LNCaP clone FGC (cell line): ENCODE results near the gene ASPSCR1.

Experiments used
- DNase-seq: peaks from one replicate; pipeline ENCODE4 v3.0.0-alpha.2; 2011; ENCODE audit warnings: low read depth
- H3K4me3 ChIP-seq: 2 replicates; pipeline ENCODE4 v1.5.1; 2011; ENCODE audit warnings: mild to moderate bottlenecking, low read depth, low read length, control low read depth
- TF ChIP-seq, protein P1 (sequence below): IDR thresholded peaks from 2 replicates; pipeline ENCODE4 v1.5.1; 2012; ENCODE audit warnings: mild to moderate bottlenecking; ENCODE audit not compliant: control insufficient read depth, insufficient read depth; ENCODE audit errors: extremely low read depth

The ASPSCR1 gene, protein sequence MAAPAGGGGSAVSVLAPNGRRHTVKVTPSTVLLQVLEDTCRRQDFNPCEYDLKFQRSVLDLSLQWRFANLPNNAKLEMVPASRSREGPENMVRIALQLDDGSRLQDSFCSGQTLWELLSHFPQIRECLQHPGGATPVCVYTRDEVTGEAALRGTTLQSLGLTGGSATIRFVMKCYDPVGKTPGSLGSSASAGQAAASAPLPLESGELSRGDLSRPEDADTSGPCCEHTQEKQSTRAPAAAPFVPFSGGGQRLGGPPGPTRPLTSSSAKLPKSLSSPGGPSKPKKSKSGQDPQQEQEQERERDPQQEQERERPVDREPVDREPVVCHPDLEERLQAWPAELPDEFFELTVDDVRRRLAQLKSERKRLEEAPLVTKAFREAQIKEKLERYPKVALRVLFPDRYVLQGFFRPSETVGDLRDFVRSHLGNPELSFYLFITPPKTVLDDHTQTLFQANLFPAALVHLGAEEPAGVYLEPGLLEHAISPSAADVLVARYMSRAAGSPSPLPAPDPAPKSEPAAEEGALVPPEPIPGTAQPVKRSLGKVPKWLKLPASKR

DNA sequence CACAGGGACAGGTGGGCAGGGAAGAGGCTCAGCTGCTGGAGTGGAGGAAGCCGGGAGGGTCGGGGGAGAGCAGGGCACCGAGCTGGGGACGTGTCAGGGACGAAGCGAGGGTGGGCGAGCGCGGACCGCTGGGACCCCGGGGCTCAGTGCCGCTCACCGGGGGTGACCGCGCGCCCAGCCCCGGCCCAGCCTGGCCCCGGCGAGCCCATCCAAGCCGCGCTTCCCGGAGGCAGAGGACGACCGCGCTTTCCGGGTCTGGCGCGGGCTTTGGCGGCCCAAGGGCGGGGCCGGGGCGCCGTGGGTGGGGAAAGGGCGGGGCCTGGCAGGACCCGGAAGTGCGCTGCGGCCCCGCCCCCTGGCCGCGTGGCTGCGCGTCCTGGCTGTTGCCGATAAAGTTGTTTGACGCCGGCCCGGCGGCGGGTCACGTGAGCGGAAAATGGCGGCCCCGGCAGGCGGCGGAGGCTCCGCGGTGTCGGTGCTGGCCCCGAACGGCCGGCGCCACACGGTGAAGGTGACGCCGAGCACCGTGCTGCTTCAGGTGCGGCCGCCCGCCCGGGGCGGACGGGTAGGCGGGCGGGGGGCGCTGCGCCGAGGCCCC is at the start of gene ASPSCR1:
Gene ASPSCR1, plus strand, starts transcription at position 419 of the 598 bp plus-strand sequence. Its CDS starts 18 bp downstream, at position 437.
- TF ChIP-seq, protein P1, sequence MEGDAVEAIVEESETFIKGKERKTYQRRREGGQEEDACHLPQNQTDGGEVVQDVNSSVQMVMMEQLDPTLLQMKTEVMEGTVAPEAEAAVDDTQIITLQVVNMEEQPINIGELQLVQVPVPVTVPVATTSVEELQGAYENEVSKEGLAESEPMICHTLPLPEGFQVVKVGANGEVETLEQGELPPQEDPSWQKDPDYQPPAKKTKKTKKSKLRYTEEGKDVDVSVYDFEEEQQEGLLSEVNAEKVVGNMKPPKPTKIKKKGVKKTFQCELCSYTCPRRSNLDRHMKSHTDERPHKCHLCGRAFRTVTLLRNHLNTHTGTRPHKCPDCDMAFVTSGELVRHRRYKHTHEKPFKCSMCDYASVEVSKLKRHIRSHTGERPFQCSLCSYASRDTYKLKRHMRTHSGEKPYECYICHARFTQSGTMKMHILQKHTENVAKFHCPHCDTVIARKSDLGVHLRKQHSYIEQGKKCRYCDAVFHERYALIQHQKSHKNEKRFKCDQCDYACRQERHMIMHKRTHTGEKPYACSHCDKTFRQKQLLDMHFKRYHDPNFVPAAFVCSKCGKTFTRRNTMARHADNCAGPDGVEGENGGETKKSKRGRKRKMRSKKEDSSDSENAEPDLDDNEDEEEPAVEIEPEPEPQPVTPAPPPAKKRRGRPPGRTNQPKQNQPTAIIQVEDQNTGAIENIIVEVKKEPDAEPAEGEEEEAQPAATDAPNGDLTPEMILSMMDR = no peak
- H3K4me3 ChIP-seq = peak within 1 kb of the TSS; percentile 85
- peak; percentile 54 for DNase-seq

DNA sequence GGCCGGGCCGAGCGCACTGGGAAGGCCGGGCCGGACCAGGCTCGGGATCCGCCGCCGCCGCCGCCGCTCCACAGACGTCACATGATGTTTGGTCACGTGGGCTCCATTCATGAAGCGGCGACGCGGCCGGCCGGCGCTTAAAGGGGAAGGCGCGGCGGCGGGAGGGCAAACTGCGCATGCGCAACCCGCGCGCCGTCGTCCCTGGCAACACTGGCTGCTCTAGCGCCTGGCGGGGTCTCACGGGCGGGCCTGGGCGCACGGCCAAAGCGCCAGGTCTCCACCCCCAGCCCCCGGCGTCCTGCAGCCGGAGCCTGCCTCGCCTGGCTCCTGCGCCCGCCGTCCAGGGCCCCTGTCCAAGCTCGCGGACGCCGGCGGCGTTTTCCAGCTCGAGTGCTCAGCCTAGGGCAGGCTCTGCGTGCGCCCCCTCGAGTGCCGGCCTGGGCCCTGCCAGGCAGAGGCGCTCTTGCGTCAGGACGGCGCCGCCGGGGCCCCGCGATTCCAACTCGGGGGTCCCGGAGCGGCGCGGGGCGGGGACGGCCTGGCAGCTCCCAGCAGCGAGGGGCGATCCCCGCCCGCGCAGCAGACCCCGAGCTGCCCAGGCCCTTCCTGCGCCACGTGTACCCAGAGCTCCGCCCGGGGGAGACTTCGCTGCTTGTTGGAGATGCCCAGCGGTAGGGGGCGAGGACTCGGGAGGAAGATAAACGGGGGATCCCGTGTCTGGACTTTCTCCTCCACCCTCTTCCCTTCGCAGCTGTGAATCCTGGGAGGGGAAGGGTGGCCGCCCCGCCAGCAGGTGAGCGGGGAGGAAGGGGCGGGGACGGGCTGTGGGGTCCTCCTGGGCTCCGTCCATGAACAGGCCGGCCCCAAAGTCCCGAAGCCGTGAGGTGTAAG is 49.5 kb upstream of the ASPSCR1 start, which contains the start of gene MAFG:
Gene MAFG, minus strand, starts transcription at position 83 of the 891 bp plus-strand sequence. CDS start 4,550 bp downstream, outside the sequence.
- TF ChIP-seq, protein P1 = peak; percentile 43; the same call in 1 of the 2 replicates
- peak within 1 kb of the TSS; percentile 79 for H3K4me3 ChIP-seq
- peak; percentile 63 for DNase-seq

DNA sequence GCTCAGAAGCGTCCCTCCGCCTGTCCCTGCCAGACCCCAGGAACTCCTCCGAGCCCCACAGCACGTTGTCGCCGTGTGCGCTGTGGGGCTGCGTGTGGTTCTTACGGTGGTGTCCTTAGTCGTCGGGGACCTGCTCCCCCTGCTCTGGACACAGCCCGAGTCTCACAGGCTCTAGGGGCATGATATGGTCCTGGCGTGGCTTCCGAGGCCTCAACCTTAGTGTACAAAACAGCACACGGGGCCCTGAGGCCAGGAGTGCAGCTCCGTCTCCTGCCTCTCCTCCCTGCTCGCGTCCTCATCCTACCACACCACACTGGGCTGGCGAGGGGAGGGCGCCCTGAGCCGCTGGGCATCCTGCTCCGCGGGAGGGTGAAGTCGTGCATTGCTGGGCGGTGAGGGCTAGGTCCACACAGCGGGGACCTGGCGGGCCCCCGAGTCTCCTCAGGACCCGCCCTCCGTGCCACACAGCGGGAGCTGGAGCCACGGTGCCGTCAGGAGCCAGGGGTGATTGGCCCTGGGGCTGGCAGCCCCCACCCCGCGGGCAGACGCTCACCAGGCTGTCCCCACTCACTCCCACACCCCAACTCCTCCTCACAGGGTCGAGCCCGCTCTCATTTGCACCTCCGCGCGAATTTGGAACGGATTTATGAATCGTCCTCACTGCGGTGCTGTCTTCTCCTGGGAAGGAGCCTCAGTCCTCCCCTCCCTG is 48.7 kb upstream of the ASPSCR1 start:
- peak overlapping the region; percentile 66 for H3K4me3 ChIP-seq
- TF ChIP-seq, protein P1 = no peak
- DNase-seq = no peak

DNA sequence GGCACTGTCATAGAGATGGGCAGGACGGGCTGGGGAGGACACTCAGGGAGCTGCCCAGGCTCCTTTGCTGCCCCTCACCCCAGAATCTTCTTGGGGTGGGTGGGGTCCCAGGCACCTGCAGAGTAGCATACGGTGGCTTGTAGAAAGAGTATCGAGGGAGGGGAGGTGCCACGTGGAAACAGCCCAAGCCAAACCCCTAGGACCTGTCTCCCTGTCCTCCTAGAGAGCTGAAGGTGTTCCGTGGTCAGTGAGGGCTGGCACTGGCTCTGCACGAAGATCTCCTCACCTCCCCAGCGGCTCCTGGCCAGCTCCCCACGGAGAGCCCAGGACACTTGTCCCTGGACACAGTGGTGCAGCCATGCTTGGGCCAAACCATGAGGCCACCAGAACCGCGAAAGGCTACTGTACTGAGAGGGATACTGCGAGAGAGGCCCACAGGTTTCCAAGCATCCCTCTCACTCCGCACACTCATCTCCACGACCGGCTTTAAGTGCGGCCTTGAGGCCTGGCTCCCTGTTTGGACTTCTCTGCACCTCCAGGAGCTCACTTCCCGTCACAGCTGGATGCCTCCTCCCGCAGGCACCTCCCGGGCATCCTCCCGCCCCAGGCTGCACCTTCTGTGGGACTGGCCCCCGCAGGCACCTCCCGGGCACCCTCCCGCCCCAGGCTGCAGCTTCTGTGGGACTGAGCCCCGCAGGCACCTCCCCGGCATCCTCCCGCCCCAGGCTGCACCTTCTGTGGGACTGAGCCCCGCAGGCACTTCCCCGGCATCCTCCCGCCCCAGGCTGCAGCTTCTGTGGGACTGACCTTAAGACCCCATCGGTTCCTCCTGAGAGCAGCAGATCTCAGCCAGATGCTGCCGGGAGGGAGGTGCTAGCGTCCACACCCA is 47.9 kb upstream of the ASPSCR1 start:
- H3K4me3 ChIP-seq = no peak overlapping the region; the same call in 1 of the 2 replicates
- TF ChIP-seq, protein P1 = no peak
- DNase-seq = no peak

DNA sequence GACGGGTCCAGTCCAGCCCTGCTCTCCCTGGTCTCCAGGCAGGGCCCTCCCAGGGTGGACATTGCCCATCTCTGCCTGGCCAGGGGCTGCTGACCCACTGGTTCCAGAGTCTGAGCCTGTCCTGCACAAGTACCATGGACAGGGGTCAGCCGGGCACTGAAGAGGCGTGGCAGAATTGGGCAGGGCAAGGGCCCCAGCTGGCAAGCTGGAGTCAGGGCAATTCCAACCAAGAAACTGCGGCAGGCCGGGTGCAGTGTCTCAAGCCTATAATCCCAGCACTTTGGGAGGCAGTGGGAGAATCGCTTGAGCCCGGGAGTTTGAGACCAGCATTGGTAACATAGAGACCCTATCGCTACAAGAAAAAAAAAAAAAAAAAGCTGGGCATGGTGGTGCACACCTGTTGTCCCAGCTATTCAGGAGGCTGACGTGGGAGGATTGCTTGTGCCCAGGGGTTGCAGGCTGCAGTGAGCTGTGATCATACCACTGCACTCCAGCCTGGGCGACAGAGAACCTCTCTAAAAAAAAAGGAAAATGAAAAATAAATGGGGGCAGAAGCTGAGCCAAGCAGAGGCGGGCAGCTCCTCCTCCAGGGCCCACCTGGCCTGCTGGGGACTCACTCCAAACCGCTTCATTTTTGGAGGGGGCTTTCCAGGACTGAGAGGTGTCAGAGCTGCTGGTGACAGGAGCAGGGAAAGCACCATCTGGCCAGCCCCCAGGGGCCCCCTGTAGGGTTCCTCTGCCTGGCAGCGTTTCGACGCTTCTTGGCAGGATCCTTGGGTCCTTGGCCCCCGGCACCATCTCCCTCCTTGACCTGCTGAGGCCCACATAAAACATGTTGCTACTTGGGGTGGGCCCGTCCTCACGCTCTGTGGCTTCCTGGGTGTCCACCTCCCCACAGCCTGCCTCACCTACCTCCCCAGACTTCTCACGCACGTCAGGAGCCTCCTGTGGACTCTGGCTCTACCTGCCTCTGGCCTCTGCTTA is 47.0 kb upstream of the ASPSCR1 start:
- TF ChIP-seq, protein P1 = no peak
- DNase-seq = no peak
- no peak overlapping the region for H3K4me3 ChIP-seq
